K562 (cell line): ENCODE results near the gene SLC25A34.

Experiments
- GABPA ChIP-seq: fragments of 200-800 bp; sonication (Bioruptor generic); conservative IDR thresholded peaks from 2 replicates; pipeline ENCODE4 v1.6.1; 2016; ENCODE audit warnings: low read depth, missing genetic modification characterization, missing compliant biosample characterization
- GTF2F1 ChIP-seq: IDR thresholded peaks from 2 replicates; pipeline ENCODE4 v1.6.1; 2011; ENCODE audit warnings: low read depth, low read length, improper control_type of control experiment
- NFE2 ChIP-seq: IDR thresholded peaks from 2 replicates; pipeline ENCODE4 v1.6.1; 2014; ENCODE audit warnings: antibody characterized with exemption, low read depth

GRCh38 chr1:15739259-15739658, 3.2 kb downstream of the SLC25A34 start:
- TF ChIP-seq GABPA (tag) (no peak), NFE2 (no peak), GTF2F1 (no peak)
